HG03575 (cell line): ENCODE data around the gene CPSF3.
"Not testable (repeated sequence)": the region's sequence is repeated elsewhere in the genome, so short reads cannot be mapped to it uniquely, and the experiment has no call there.

ENCODE experiments used
- ATAC-seq: cut with Tn5 transposase; IDR thresholded peaks from one replicate; pipeline ENCODE4 v1.9.1; 2021; ENCODE audit not compliant: unreplicated experiment, insufficient number of reproducible peaks, low FRiP score; ENCODE audit errors: extremely low read depth

CPSF3 gene

GRCh38 chr2:9488583-9489547 is 65.4 kb downstream of the CPSF3 start:
- ATAC-seq: no peak

GRCh38 chr2:9490789-9491188 is 67.3 kb downstream of the CPSF3 start:
- ATAC-seq: no peak

- no peak for ATAC-seq
Measured at GRCh38 chr2:9492927-9493326, 69.5 kb downstream of the CPSF3 start.

- ATAC-seq: no peak
Measured at GRCh38 chr2:9493478-9493877, 70.0 kb downstream of the CPSF3 start.

GRCh38 chr2:9494081-9494480 is 70.6 kb downstream of the CPSF3 start:
- ATAC-seq: no peak

- ATAC-seq: no peak
Measured at GRCh38 chr2:9497017-9497416, 73.6 kb downstream of the CPSF3 start.

GRCh38 chr2:9498210-9498609 is 74.8 kb downstream of the CPSF3 start:
- no peak for ATAC-seq

- ATAC-seq: no peak
Measured at GRCh38 chr2:9508931-9509330, 85.5 kb downstream of the CPSF3 start.

- not testable (repeated sequence) for ATAC-seq
Measured at GRCh38 chr2:9513946-9514345, 90.5 kb downstream of the CPSF3 start.

GRCh38 chr2:9517118-9517782 is 93.8 kb downstream of the CPSF3 start:
- no peak for ATAC-seq

- ATAC-seq: no peak
Measured at GRCh38 chr2:9518163-9518562, 94.7 kb downstream of the CPSF3 start.

- no peak for ATAC-seq
Measured at GRCh38 chr2:9518780-9519179, 95.3 kb downstream of the CPSF3 start.

- no peak for ATAC-seq
Measured at GRCh38 chr2:9519250-9519649, 95.8 kb downstream of the CPSF3 start.
